ENCODE data around the gene COPS6.
A peak's percentile ranks its signal among the peaks of the same experiment; 100 is the strongest.
"Not testable (repeated sequence)": the region's sequence is repeated elsewhere in the genome, so short reads cannot be mapped to it uniquely, and the experiment has no call there.

COPS6 gene

GRCh38 chr7:100120733-100121036 lies 31.9 kb downstream of the COPS6 start:
- no peak for TF ChIP-seq POLR2A (IDR thresholded peaks at IDR 0.05; ENCODE audit: low read depth, low read length)
- no peak for FAIRE-seq

GRCh38 chr7:100122067-100122466 lies 33.3 kb downstream of the COPS6 start:
- FAIRE-seq (no peak), DNase-seq (ENCODE audit: insufficient read length, low spot score) (no peak)
- TF ChIP-seq POLR2A (IDR thresholded peaks at IDR 0.05; ENCODE audit: low read depth, low read length), result no peak

More at GRCh38 chr7:100120733-100121036, 31.9 kb downstream of the COPS6 start:
- no peak for DNase-seq (ENCODE audit: insufficient read length, low spot score)

- FAIRE-seq, result no peak
- no peak for DNase-seq (ENCODE audit: insufficient read length, low spot score)
- no peak for TF ChIP-seq POLR2A (IDR thresholded peaks at IDR 0.05; ENCODE audit: low read depth, low read length)
Observed at GRCh38 chr7:100122568-100122967, 33.8 kb downstream of the COPS6 start.

- DNase-seq (ENCODE audit: insufficient read length, low spot score) (no peak), FAIRE-seq (no peak)
- TF ChIP-seq POLR2A (IDR thresholded peaks at IDR 0.05; ENCODE audit: low read depth, low read length), result no peak
Observed at GRCh38 chr7:100124301-100125230, 35.8 kb downstream of the COPS6 start.

- FAIRE-seq, result no peak
- TF ChIP-seq POLR2A (IDR thresholded peaks at IDR 0.05; ENCODE audit: low read depth, low read length), result no peak
- DNase-seq (ENCODE audit: insufficient read length, low spot score), result no peak
Observed at GRCh38 chr7:100126239-100126930, 37.6 kb downstream of the COPS6 start.

GRCh38 chr7:100126931-100127865 lies 38.4 kb downstream of the COPS6 start, which contains the start of gene MBLAC1:
Gene MBLAC1, plus strand, starts transcription at chr7:100126967. Its CDS starts 429 bp downstream, at chr7:100127396.
- peak; percentile 72 for TF ChIP-seq POLR2A (IDR thresholded peaks at IDR 0.05; ENCODE audit: low read depth, low read length)
- peak; percentile 78 for DNase-seq (ENCODE audit: insufficient read length, low spot score)
- FAIRE-seq, result no peak

- no peak for TF ChIP-seq POLR2A (IDR thresholded peaks at IDR 0.05; ENCODE audit: low read depth, low read length)
- DNase-seq (ENCODE audit: insufficient read length, low spot score), result no peak
- FAIRE-seq, result no peak
Observed at GRCh38 chr7:100127866-100128636, 39.3 kb downstream of the COPS6 start.

- FAIRE-seq (no peak), DNase-seq (ENCODE audit: insufficient read length, low spot score) (no peak)
- TF ChIP-seq POLR2A (IDR thresholded peaks at IDR 0.05; ENCODE audit: low read depth, low read length), result no peak
Observed at GRCh38 chr7:100128637-100128963, 39.8 kb downstream of the COPS6 start.

- not testable (repeated sequence) for DNase-seq (ENCODE audit: insufficient read length, low spot score); FAIRE-seq
Observed at GRCh38 chr7:100130220-100130607, 41.4 kb downstream of the COPS6 start.

- FAIRE-seq (no peak), DNase-seq (ENCODE audit: insufficient read length, low spot score) (peak; percentile 72)
- no peak for TF ChIP-seq POLR2A (IDR thresholded peaks at IDR 0.05; ENCODE audit: low read depth, low read length)
Observed at GRCh38 chr7:100130608-100131453, 42.1 kb downstream of the COPS6 start.

- no peak for FAIRE-seq
- DNase-seq (ENCODE audit: insufficient read length, low spot score), result no peak
- TF ChIP-seq POLR2A (IDR thresholded peaks at IDR 0.05; ENCODE audit: low read depth, low read length), result no peak
Observed at GRCh38 chr7:100132126-100132525, 43.4 kb downstream of the COPS6 start.

- TF ChIP-seq POLR2A (IDR thresholded peaks at IDR 0.05; ENCODE audit: low read depth, low read length), result no peak
- DNase-seq (ENCODE audit: insufficient read length, low spot score), result peak; percentile 66
- no peak for FAIRE-seq
Observed at GRCh38 chr7:100132697-100133151, 44.0 kb downstream of the COPS6 start.
